ENCODE measurements around the gene PAFAH1B2.

PAFAH1B2 gene

DNA sequence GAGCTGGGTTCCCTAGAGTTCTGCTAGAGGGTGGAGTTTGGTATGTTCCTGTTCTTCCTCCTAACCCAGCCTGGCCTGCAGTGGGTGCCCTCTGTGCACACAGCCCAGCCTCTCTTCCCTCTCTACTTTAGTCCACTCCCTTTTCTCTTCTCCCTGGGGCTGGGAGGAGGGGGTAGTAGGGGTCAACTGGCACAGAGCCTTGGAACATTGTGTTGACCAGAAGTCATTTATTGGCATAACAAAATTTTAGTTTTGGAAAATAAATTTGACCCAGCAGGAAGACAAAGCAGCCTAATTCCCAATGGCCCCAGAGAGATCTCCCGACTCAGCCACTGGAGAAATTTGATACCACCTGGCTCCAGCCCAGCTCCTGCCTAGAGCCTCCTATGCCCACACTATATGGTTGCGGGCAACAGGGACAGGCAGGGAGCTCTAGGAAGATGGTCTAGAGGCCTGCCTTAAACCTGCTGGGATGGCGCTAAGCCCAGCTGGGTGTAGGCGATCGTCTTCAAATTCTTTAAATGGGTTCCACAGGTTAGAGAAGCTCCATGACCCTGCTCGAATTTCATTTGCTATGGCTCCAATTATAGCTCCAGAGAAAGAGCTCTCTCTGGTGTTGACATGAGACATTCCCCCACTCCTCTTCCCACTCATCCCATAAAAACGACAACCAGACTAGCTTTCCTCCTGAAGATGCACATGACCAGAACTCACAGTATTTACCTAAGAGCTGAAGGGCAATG is 77.9 kb downstream of the PAFAH1B2 start:
- ATAC-seq (no peak), DNase-seq (no peak)
- Mint-ChIP-seq H3K4me3 (no peak overlapping the region), H3K27ac (no peak overlapping the region), H3K36me3 (ENCODE audit: low read depth) (peaks cover 69% of the 10 kb centered on the region), H3K4me1 (peaks cover 6% of the 10 kb centered on the region), H3K9me3 (no peaks in the 10 kb centered on the region), H3K27me3 (no peaks in the 10 kb centered on the region)

DNA sequence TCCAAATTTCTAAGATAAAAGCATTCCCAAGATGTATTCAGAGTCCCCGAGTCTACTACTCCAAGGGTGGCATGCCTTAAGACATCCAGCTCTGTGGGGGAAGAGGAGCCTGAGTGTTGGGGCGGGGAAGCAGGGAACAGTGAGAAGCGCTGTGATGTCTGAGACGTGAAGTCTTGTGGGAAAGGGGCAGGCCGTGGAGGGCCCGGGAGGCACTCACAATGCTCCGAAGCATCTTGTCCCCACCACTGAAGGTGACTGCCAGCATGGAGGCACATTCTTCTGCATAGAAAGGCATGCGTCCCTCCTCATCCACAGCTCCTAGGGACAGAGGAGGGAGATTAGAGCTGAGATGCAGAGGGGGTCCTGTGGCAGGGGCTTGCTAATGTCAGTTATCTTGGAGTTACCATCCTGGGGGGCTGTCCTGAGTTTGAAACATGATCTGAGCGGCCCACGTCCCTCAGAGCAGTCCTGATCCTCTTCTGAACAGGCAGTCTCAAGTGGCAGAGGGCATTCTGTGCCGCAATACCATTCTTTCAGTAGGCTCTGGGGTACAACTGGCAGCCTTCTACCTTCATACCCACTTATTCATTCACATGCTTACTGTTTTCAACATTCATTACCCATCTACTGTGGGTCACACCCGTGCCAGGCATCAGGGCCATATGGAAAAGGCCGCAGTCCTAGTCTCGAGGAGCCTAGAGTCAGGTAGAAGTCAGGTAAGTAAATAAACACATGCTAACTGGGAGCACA is 79.1 kb downstream of the PAFAH1B2 start:
- DNase-seq (no peak), ATAC-seq (no peak)
- Mint-ChIP-seq H3K4me3 (no peak overlapping the region), H3K27ac (no peak overlapping the region), H3K9me3 (no peaks in the 10 kb centered on the region), H3K36me3 (ENCODE audit: low read depth) (peaks cover 64% of the 10 kb centered on the region), H3K4me1 (peaks cover 6% of the 10 kb centered on the region), H3K27me3 (no peaks in the 10 kb centered on the region)

DNA sequence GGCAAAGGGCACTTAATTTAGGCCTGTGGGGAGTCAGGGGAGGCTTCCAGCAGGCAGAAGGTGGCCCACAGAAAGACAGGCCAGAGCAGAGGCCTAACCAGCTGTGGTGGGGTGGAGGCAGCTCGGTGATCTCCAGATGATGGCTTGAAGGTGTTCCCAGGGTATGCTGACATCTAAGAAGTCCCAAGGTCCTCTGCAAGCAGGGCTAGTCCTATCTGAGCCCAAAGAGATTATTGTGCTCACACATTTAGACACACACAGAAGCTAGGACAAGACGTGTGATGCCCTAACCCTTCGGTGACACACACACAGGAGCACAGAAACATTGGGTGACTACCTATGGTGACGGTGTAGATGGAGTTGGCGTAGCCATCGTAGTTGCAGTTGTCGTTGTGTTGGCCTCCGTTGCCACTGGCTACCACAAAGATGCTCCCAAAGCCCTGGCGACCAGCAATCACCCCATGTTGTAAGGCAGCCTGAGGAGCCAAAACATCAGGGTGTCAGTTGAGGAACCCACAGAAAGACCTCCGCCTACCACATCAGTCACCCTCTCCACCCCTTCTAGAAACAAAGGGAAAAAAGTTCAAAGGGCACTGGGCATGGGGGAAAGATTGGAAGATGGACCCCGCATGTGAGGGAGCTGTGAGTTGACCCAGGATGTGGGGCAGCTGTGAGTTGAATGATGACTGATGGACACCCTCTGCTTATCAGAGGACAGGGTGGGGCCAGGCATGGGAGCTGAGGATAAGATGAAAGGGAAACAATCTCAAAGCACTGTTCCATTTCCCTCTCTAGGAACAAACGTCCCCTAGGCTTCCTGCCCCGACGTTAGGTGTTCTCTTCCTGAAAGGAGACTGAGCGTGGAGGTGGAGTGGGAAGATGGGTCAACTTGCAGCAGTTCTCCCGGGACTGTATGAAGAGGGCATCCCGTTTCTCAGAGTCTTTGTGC is 79.9 kb downstream of the PAFAH1B2 start:
- Mint-ChIP-seq H3K4me3 (no peak overlapping the region), H3K27me3 (no peaks in the 10 kb centered on the region), H3K9me3 (no peaks in the 10 kb centered on the region), H3K36me3 (ENCODE audit: low read depth) (peaks cover 62% of the 10 kb centered on the region), H3K27ac (no peak overlapping the region), H3K4me1 (peaks cover 12% of the 10 kb centered on the region)
- ATAC-seq = no peak
- no peak for DNase-seq

DNA sequence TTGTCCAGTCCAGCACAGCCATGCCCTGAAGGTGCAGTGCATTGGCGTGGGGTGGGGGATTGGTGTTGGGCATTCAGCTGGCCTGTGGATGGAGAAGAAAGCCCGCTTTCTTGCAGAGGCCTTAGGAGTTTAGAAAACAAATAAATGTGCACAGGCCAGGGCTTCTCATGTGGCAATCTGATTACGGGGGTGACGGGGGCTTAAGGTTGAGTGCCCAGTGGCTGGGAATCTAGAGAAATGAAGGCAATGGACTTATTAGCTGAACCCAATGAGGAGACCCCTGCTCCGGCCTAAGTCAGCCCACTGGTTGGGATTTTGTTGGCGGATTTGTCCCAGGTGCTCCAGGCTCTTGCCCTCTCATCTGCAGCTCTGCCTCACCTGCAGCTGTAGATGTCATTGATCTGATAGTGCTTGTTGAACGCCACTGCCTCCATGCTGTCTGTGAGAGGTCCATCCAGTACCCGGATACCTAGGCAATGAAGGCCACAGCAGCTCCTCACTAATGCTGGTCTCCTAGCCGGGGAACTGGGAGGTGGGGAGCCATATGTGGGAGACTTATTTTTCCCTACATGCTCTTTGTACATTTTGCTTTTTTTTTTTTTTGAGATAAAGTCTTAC is 81.6 kb downstream of the PAFAH1B2 start:
- Mint-ChIP-seq H3K27ac (no peak overlapping the region), H3K4me1 (peaks cover 27% of the 10 kb centered on the region), H3K4me3 (no peak overlapping the region), H3K36me3 (ENCODE audit: low read depth) (peaks cover 63% of the 10 kb centered on the region), H3K27me3 (no peaks in the 10 kb centered on the region), H3K9me3 (no peaks in the 10 kb centered on the region)
- DNase-seq (no peak), ATAC-seq (no peak)
